ENCODE measurements around the gene DGKG.
A peak's percentile ranks its signal among the peaks of the same experiment; 100 is the strongest.

Gene DGKG

GRCh38 chr3:186368176-186368575, 6.1 kb upstream of the DGKG start:
- no peak for DNase-seq (ENCODE audit: low read depth, low spot score)
- ChIA-PET POLR2A (no interaction called here), CTCF (interaction anchor here (1.0 kb wide), 1 partner anchor 28 kb away, joined by 3 read pairs; no protein-coding TSS in a partner anchor)
- no peak for TF ChIP-seq CTCF (IDR thresholded peaks at IDR 0.05; ENCODE audit: insufficient read depth, low read length, missing control alignments)
- H3K4me3 ChIP-seq (ENCODE audit: low read depth, low read length), result no peak overlapping the region

- CTCF ChIA-PET, result interaction anchor here (1.0 kb wide), 1 partner anchor 29 kb away, joined by 3 read pairs; no protein-coding TSS in a partner anchor
- no peak for DNase-seq (ENCODE audit: low read depth, low spot score)
- POLR2A ChIA-PET, result no interaction called here
- no peak for TF ChIP-seq CTCF (IDR thresholded peaks at IDR 0.05; ENCODE audit: insufficient read depth, low read length, missing control alignments)
- no peak overlapping the region for H3K4me3 ChIP-seq (ENCODE audit: low read depth, low read length)
These were observed 5.6 kb upstream of the DGKG start for GRCh38 chr3:186367631-186368030.

GRCh38 chr3:186366206-186366605, 4.2 kb upstream of the DGKG start:
- DNase-seq (ENCODE audit: low read depth, low spot score), result no peak
- H3K4me3 ChIP-seq (ENCODE audit: low read depth, low read length), result no peak overlapping the region
- TF ChIP-seq CTCF (IDR thresholded peaks at IDR 0.05; ENCODE audit: insufficient read depth, low read length, missing control alignments), result no peak
- POLR2A ChIA-PET, result no interaction called here
- CTCF ChIA-PET, result interaction anchor here (1.0 kb wide), 2 partner anchors 12 to 455 kb away, joined by 3 to 4 read pairs; no protein-coding TSS in a partner anchor

- no peak for DNase-seq (ENCODE audit: low read depth, low spot score)
- no peak overlapping the region for H3K4me3 ChIP-seq (ENCODE audit: low read depth, low read length)
- ChIA-PET CTCF (interaction anchor here (0.6 to 1.0 kb wide), 3 partner anchors 9 to 388 kb away, joined by 3 to 4 read pairs (median 3); no protein-coding TSS in a partner anchor), POLR2A (no interaction called here)
- TF ChIP-seq CTCF (IDR thresholded peaks at IDR 0.05; ENCODE audit: insufficient read depth, low read length, missing control alignments), result no peak
These were observed 3.4 kb upstream of the DGKG start for GRCh38 chr3:186365202-186365974.

- CTCF ChIA-PET, result interaction anchor here (1.4 kb wide), 1 partner anchor 37 kb away, joined by 3 read pairs; no protein-coding TSS in a partner anchor
- no peak overlapping the region for H3K4me3 ChIP-seq (ENCODE audit: low read depth, low read length)
- no peak for TF ChIP-seq CTCF (IDR thresholded peaks at IDR 0.05; ENCODE audit: insufficient read depth, low read length, missing control alignments)
- POLR2A ChIA-PET, result no interaction called here
- DNase-seq (ENCODE audit: low read depth, low spot score), result no peak
These were observed 954 bp upstream of the DGKG start for GRCh38 chr3:186362988-186363387.

- H3K4me3 ChIP-seq (ENCODE audit: low read depth, low read length), result peak overlapping the region; percentile 30; the same call in 1 of the 2 replicates
- CTCF ChIA-PET, result interaction anchor here (1.4 kb wide), 1 partner anchor 36 kb away, joined by 3 read pairs; no protein-coding TSS in a partner anchor
- POLR2A ChIA-PET, result no interaction called here
- no peak for TF ChIP-seq CTCF (IDR thresholded peaks at IDR 0.05; ENCODE audit: insufficient read depth, low read length, missing control alignments)
- DNase-seq (ENCODE audit: low read depth, low spot score), result no peak
These were observed 456 bp upstream of the DGKG start for GRCh38 chr3:186362537-186362842.

Data from AG04449 (cell line).